SK-N-MC (cell line): Measurements from ENCODE around the gene APCDD1.

ENCODE experiments used
- DNase-seq: peaks from one replicate; pipeline ENCODE4 v3.0.0-alpha.2; 2011; ENCODE audit warnings: low read depth, low spot score
- H3K27ac ChIP-seq: fragments of 200-600 bp; sonication (generic); 2 replicates; pipeline ENCODE4 v1.5.1; 2016; ENCODE audit warnings: mixed run types
- H3K36me3 ChIP-seq: fragments of 200-600 bp; sonication (generic); 2 replicates; pipeline ENCODE4 v1.6.1; 2017; ENCODE audit warnings: antibody characterized with exemption, low read length, mixed read lengths; ENCODE audit not compliant: insufficient read depth
- H3K4me3 ChIP-seq: fragments of 200-600 bp; sonication (generic); 2 replicates; pipeline ENCODE4 v1.5.1; 2016
- H3K9ac ChIP-seq: fragments of 200-600 bp; sonication (generic); 2 replicates; pipeline ENCODE4 v1.8.0; 2017; ENCODE audit warnings: mixed run types, mixed read lengths; ENCODE audit not compliant: insufficient read length
- H3K9me3 ChIP-seq: fragments of 200-600 bp; sonication (generic); 2 replicates; pipeline ENCODE4 v1.6.1; 2017; ENCODE audit warnings: low read depth, mild to moderate bottlenecking, antibody characterized with exemption, low read length, moderate library complexity, mixed read lengths
- EZH2 ChIP-seq: fragments of 200-600 bp; sonication (generic); IDR thresholded peaks from one replicate; pipeline ENCODE4 v1.6.1; 2017; ENCODE audit warnings: antibody characterized with exemption
- FOXP2 ChIP-seq: optimal IDR thresholded peaks from 2 replicates; pipeline ENCODE3; 2011; ENCODE audit warnings: mild to moderate bottlenecking, moderate library complexity; ENCODE audit not compliant: insufficient read depth; ENCODE audit errors: extremely low read length, control extremely low read depth
- POLR2AphosphoS5 ChIP-seq: IDR thresholded peaks from 2 replicates; pipeline ENCODE4 v1.6.1; 2012; ENCODE audit warnings: mild to moderate bottlenecking, low read depth, low read length, borderline replicate concordance

The APCDD1 gene

GRCh38 chr18:10518595-10519255 lies 64.3 kb downstream of the APCDD1 start:
- Histone ChIP-seq H3K9ac (peak overlapping the region; percentile 85), H3K9me3 (peaks cover 10% of the 10 kb centered on the region; the same call in 1 of the 2 replicates), H3K27ac (peak overlapping the region; percentile 100), H3K36me3 (no peaks in the 10 kb centered on the region), H3K4me3 (peak overlapping the region; percentile 76; the same call in 1 of the 2 replicates)
- TF ChIP-seq POLR2AphosphoS5, result no peak
- TF ChIP-seq EZH2, result no peak
- TF ChIP-seq FOXP2, result no peak
- DNase-seq, result no peak

GRCh38 chr18:10519366-10519765 lies 64.9 kb downstream of the APCDD1 start:
- no peaks in the 10 kb centered on the region for H3K36me3 ChIP-seq
- no peak for DNase-seq
- H3K9ac ChIP-seq, result peak overlapping the region; percentile 85
- peak overlapping the region; percentile 100 for H3K27ac ChIP-seq
- TF ChIP-seq POLR2AphosphoS5 (no peak), EZH2 (no peak), FOXP2 (no peak)
- H3K9me3 ChIP-seq, result peaks cover 10% of the 10 kb centered on the region; the same call in 1 of the 2 replicates
- peak overlapping the region; percentile 76 for H3K4me3 ChIP-seq

GRCh38 chr18:10519999-10520935 lies 65.8 kb downstream of the APCDD1 start:
- Histone ChIP-seq H3K36me3 (no peaks in the 10 kb centered on the region), H3K27ac (peak overlapping the region; percentile 100), H3K4me3 (peak overlapping the region; percentile 76), H3K9ac (peak overlapping the region; percentile 85), H3K9me3 (peaks cover 10% of the 10 kb centered on the region; the same call in 1 of the 2 replicates)
- DNase-seq, result peak; percentile 99
- TF ChIP-seq FOXP2 (no peak), POLR2AphosphoS5 (peak; percentile 40; the same call in 1 of the 2 replicates)

GRCh38 chr18:10521566-10521965 lies 67.1 kb downstream of the APCDD1 start:
- no peaks in the 10 kb centered on the region for H3K36me3 ChIP-seq
- peak overlapping the region; percentile 52 for H3K9ac ChIP-seq
- DNase-seq, result no peak
- no peak overlapping the region for H3K4me3 ChIP-seq
- peaks cover 10% of the 10 kb centered on the region; the same call in 1 of the 2 replicates for H3K9me3 ChIP-seq
- TF ChIP-seq FOXP2, result no peak
- no peak for TF ChIP-seq EZH2
- TF ChIP-seq POLR2AphosphoS5, result no peak
- H3K27ac ChIP-seq, result peak overlapping the region; percentile 100

GRCh38 chr18:10522574-10522973 lies 68.1 kb downstream of the APCDD1 start:
- H3K9me3 ChIP-seq, result peaks cover under 1% of the 10 kb centered on the region; the same call in 1 of the 2 replicates
- H3K27ac ChIP-seq, result peak overlapping the region; percentile 100
- H3K9ac ChIP-seq, result peak overlapping the region; percentile 52
- H3K4me3 ChIP-seq, result no peak overlapping the region
- no peak for DNase-seq
- TF ChIP-seq POLR2AphosphoS5 (no peak), FOXP2 (no peak), EZH2 (no peak)
- H3K36me3 ChIP-seq, result no peaks in the 10 kb centered on the region

- H3K9me3 ChIP-seq, result no peaks in the 10 kb centered on the region
- TF ChIP-seq FOXP2, result no peak
- TF ChIP-seq POLR2AphosphoS5, result no peak
- no peak for TF ChIP-seq EZH2
- no peak for DNase-seq
Measured at GRCh38 chr18:10523544-10523943, 69.1 kb downstream of the APCDD1 start.

GRCh38 chr18:10524507-10525370 lies 70.3 kb downstream of the APCDD1 start:
- DNase-seq, result no peak
- Histone ChIP-seq H3K27ac (peak overlapping the region; percentile 50), H3K4me3 (no peak overlapping the region), H3K9ac (no peak overlapping the region), H3K36me3 (no peaks in the 10 kb centered on the region), H3K9me3 (no peaks in the 10 kb centered on the region)
- TF ChIP-seq POLR2AphosphoS5 (no peak), EZH2 (no peak), FOXP2 (no peak)

More at GRCh38 chr18:10523544-10523943, 69.1 kb downstream of the APCDD1 start:
- H3K9ac ChIP-seq, result no peak overlapping the region
- no peaks in the 10 kb centered on the region for H3K36me3 ChIP-seq
- H3K4me3 ChIP-seq, result no peak overlapping the region
- peak overlapping the region; percentile 50; the same call in 1 of the 2 replicates for H3K27ac ChIP-seq
